Natural killer cell (primary cell): ENCODE results near the gene CEND1. TPM values are rescaled to one million over a fixed set of nuclear protein-coding genes. Genes with fewer than 3 reads are reported as not detected.
A peak's percentile ranks its signal among the peaks of the same experiment; 100 is the strongest.

Experiments
- ATAC-seq, 3 donors: fragments of 150-1000 bp in 2 of 3; fragments of 200-7000 bp in 1 of 3; cut with Tn5 transposase; 1 replicate in 1 of 3; 2 replicates in 2 of 3; pipeline ENCODE4 v1.10.0; 2021; ENCODE audit warnings: mild to moderate bottlenecking in 2 of 3, moderate library complexity in 2 of 3
- DNase-seq, 2 donors: peaks; one replicate each; pipeline versions ENCODE4 v3.0.0 to v3.0.0-alpha.2; 2013 to 2021; ENCODE audit warnings: mixed read lengths in 1 of 2
- H3K27ac ChIP-seq: one replicate; pipeline ENCODE4 v1.5.1; 2013; ENCODE audit warnings: mild to moderate bottlenecking, low read length
- H3K27me3 ChIP-seq: one replicate; pipeline ENCODE4 v1.6.1; 2013; ENCODE audit warnings: low read length; ENCODE audit not compliant: control insufficient read depth, insufficient read depth
- H3K36me3 ChIP-seq: one replicate; pipeline ENCODE4 v1.6.1; 2013; ENCODE audit warnings: low read length; ENCODE audit not compliant: control insufficient read depth, insufficient read depth
- H3K4me1 ChIP-seq: one replicate; pipeline ENCODE4 v1.6.1; 2013; ENCODE audit warnings: low read length; ENCODE audit not compliant: control insufficient read depth, insufficient read depth
- H3K4me3 ChIP-seq: one replicate; pipeline ENCODE4 v1.5.1; 2013; ENCODE audit warnings: low read length
- H3K9me3 ChIP-seq: one replicate; pipeline ENCODE4 v1.6.1; 2013; ENCODE audit warnings: low read length; ENCODE audit not compliant: control insufficient read depth, insufficient read depth
- H3K27ac Mint-ChIP-seq, 2 donors: one replicate each; pipeline ENCODE4 v1.8.0; 2022; ENCODE audit warnings: mild to moderate bottlenecking in 2 of 2, mixed read lengths in 2 of 2, moderate library complexity in 1 of 2
- H3K27me3 Mint-ChIP-seq, 2 donors: one replicate each; pipeline ENCODE4 v1.8.0; 2022; ENCODE audit warnings: low read depth in 2 of 2, mixed read lengths in 2 of 2
- H3K36me3 Mint-ChIP-seq: one replicate; pipeline ENCODE4 v1.8.0; 2022; ENCODE audit warnings: mixed read lengths
- H3K4me1 Mint-ChIP-seq, 2 donors: one replicate each; pipeline ENCODE4 v1.8.0; 2022; ENCODE audit warnings: mixed read lengths in 2 of 2
- H3K4me3 Mint-ChIP-seq: one replicate; pipeline ENCODE4 v1.8.0; 2022; ENCODE audit warnings: mild to moderate bottlenecking, moderate library complexity, mixed read lengths
- H3K9me3 Mint-ChIP-seq, 2 donors: one replicate each; pipeline ENCODE4 v1.8.0; 2022; ENCODE audit warnings: mixed read lengths in 2 of 2
- WGBS: methylation state at CpG from one replicate; pipeline ENCODE4 v1.1.7; 2013; ENCODE audit warnings: missing lambda C conversion rate; ENCODE audit not compliant: insufficient coverage; 5-methylcytosine and 5-hydroxymethylcytosine counted together
- intact Hi-C: fragments of 100-400 bp; cut with micrococcal nuclease; formaldehyde crosslinking; loops from one replicate; pipeline ENCODE4 v1.14.2; 2022
- total RNA-seq, 4 donors: library from RNA; stranded (reverse); fragments of 120-200 nt in 1 of 4; gene quantifications; one replicate each; pipeline versions ENCODE4 v1.2.3 to v1.2.4, GENCODE V29; 2013 to 2022
- TF ChIP-seq, protein P1 (sequence below): fragments of 200-600 bp; IDR thresholded peaks from one replicate; pipeline ENCODE4 v1.8.0; 2022; ENCODE audit warnings: antibody characterized with exemption

CEND1 gene
- total RNA-seq, 3 donors from 2014 or later (not counting 1 experiment from before 2014, with no cell fraction given) = not detected

- peaks cover 5% of the 10 kb centered on the region for H3K36me3 ChIP-seq
- intact Hi-C loops = no loop called here
- H3K27me3 Mint-ChIP-seq = no peaks in the 10 kb centered on the region
- no peaks in the 10 kb centered on the region for H3K9me3 ChIP-seq
- ATAC-seq = no peak
- H3K4me3 Mint-ChIP-seq = peak overlapping the region; percentile 81
- peak overlapping the region; percentile 61 to 81 for H3K27ac Mint-ChIP-seq
- no peaks in the 10 kb centered on the region for H3K36me3 Mint-ChIP-seq
- no peaks in the 10 kb centered on the region for H3K9me3 Mint-ChIP-seq
- peaks cover 29% of the 10 kb centered on the region for H3K4me1 ChIP-seq
- 11% methylated on average over 13 of the region's 18 CpGs for WGBS
- DNase-seq = no peak
- H3K27ac ChIP-seq = peak overlapping the region; percentile 64
- H3K4me1 Mint-ChIP-seq = peaks cover 11 to 19% of the 10 kb centered on the region in 2 donors
- TF ChIP-seq, protein P1, sequence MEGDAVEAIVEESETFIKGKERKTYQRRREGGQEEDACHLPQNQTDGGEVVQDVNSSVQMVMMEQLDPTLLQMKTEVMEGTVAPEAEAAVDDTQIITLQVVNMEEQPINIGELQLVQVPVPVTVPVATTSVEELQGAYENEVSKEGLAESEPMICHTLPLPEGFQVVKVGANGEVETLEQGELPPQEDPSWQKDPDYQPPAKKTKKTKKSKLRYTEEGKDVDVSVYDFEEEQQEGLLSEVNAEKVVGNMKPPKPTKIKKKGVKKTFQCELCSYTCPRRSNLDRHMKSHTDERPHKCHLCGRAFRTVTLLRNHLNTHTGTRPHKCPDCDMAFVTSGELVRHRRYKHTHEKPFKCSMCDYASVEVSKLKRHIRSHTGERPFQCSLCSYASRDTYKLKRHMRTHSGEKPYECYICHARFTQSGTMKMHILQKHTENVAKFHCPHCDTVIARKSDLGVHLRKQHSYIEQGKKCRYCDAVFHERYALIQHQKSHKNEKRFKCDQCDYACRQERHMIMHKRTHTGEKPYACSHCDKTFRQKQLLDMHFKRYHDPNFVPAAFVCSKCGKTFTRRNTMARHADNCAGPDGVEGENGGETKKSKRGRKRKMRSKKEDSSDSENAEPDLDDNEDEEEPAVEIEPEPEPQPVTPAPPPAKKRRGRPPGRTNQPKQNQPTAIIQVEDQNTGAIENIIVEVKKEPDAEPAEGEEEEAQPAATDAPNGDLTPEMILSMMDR = no peak
- H3K27me3 ChIP-seq = no peaks in the 10 kb centered on the region
- H3K4me3 ChIP-seq = peak overlapping the region; percentile 65
These were observed 14.7 kb upstream of the CEND1 start for GRCh38 chr11:804599-804964.

DNA sequence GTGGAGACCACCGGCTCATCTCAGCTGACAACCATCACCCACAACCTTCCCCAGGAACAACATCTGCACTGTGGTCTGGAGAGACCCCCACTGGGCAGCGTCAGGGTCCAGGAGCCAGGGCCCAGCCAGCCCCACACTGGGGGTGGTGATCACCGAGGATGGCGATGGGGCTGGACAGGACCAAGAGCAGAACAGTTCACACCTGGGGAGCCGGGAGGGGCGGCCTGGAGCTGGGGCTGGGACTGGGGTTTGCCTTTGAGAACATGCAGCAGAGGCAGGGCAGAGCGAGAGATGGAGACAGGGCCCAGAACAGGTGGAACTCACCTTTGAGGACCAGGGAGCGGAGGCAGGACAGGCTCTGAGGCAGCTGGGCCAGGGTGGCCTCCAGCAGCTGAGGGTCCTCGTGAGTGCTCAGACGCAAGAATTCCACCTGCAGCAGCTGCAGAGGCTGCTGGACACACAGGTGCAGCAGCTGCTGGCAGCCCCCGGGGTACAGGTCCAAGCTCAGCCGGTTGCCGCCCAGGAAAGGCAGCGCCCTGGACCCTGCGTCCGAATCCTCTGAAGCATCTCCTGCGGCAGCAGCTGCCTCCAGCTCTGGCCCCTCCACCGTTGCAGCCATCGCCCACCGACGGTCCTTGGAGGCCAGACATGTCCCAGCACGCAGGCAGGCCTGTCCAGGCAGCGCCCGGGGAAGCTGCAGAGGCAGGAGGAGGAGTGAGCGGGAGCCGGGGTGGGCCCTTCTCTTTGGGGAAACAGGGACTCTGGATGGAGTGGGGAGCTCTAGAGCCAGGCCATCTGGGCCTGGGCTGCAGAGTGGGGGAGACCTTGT is 14.1 kb upstream of the CEND1 start:
- intact Hi-C loops = no loop called here
- TF ChIP-seq, protein P1 = no peak
- no peak overlapping the region for H3K4me3 ChIP-seq
- no peak for ATAC-seq
- H3K36me3 ChIP-seq = peaks cover 5% of the 10 kb centered on the region
- no peaks in the 10 kb centered on the region for H3K27me3 ChIP-seq
- no peak for DNase-seq
- H3K4me3 Mint-ChIP-seq = peak overlapping the region; percentile 81
- H3K27ac ChIP-seq = peak overlapping the region; percentile 64
- no peaks in the 10 kb centered on the region for H3K9me3 Mint-ChIP-seq
- peak overlapping the region; percentile 61 to 81 for H3K27ac Mint-ChIP-seq
- H3K9me3 ChIP-seq = no peaks in the 10 kb centered on the region
- WGBS = 67% methylated on average over 26 of the region's 26 CpGs
- no peaks in the 10 kb centered on the region for H3K36me3 Mint-ChIP-seq
- peaks cover 27% of the 10 kb centered on the region for H3K4me1 ChIP-seq
- no peaks in the 10 kb centered on the region for H3K27me3 Mint-ChIP-seq
- H3K4me1 Mint-ChIP-seq = peaks cover 6 to 17% of the 10 kb centered on the region in 2 donors

DNA sequence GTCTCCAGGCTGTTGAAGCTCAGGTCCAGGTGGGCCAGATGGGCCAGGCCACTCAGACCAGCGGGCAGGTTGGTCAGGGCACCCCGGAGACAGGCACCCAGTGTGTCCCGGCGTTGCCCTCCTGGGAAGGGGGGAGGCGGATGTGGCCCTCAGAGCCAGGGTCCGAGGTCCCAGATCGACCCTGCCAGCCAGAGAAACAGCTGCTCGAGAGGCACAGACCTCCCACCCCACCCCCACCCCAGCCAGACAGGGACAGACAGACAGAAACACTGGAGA is 13.5 kb upstream of the CEND1 start:
- no peaks in the 10 kb centered on the region for H3K9me3 ChIP-seq
- H3K36me3 Mint-ChIP-seq = no peaks in the 10 kb centered on the region
- intact Hi-C loops = no loop called here
- DNase-seq = no peak
- H3K36me3 ChIP-seq = peaks cover 5% of the 10 kb centered on the region
- no peaks in the 10 kb centered on the region for H3K9me3 Mint-ChIP-seq
- no peak overlapping the region for H3K27ac ChIP-seq
- H3K27me3 Mint-ChIP-seq = no peaks in the 10 kb centered on the region
- H3K4me1 Mint-ChIP-seq = peaks cover under 1 to 11% of the 10 kb centered on the region in 2 donors
- no peak for ATAC-seq
- no peak overlapping the region for H3K27ac Mint-ChIP-seq
- H3K4me3 Mint-ChIP-seq = peak overlapping the region; percentile 49
- H3K4me1 ChIP-seq = peaks cover 25% of the 10 kb centered on the region
- H3K27me3 ChIP-seq = no peaks in the 10 kb centered on the region
- TF ChIP-seq, protein P1 = no peak
- 93% methylated on average over 6 of the region's 8 CpGs for WGBS
- no peak overlapping the region for H3K4me3 ChIP-seq
